Erythroblast (primary cell): ENCODE data around the gene CYSTM1.
A peak's percentile ranks its signal among the peaks of the same experiment; 100 is the strongest.
"Not testable (repeated sequence)": the region's sequence is repeated elsewhere in the genome, so short reads cannot be mapped to it uniquely, and the experiment has no call there.

Source experiments
- DNase-seq, 2 experiments: peaks; one replicate each; lab custom pipeline; 2025; lab: John Stamatoyannopoulos, UW
- GATA1 ChIP-seq: IDR thresholded peaks from 2 replicates; pipeline ENCODE4 v1.6.1; 2011; ENCODE audit warnings: low read depth, mild to moderate bottlenecking, control low read depth, low read length, moderate library complexity
- POLR2A ChIP-seq: IDR thresholded peaks from 2 replicates; pipeline ENCODE4 v1.6.1; 2011; ENCODE audit warnings: mild to moderate bottlenecking, low read length

CYSTM1 gene

GRCh38 chr5:140142246-140142645 lies 32.7 kb upstream of the CYSTM1 start:
- TF ChIP-seq POLR2A (no peak), GATA1 (no peak)
- no peak for DNase-seq

- no peak for DNase-seq
- no peak for TF ChIP-seq POLR2A
- TF ChIP-seq GATA1 = no peak
These were observed 32.1 kb upstream of the CYSTM1 start for GRCh38 chr5:140142856-140143255.

- DNase-seq = no peak
- no peak for TF ChIP-seq POLR2A
- TF ChIP-seq GATA1 = no peak
These were observed 31.3 kb upstream of the CYSTM1 start for GRCh38 chr5:140143521-140144258.

- no peak for DNase-seq
- TF ChIP-seq POLR2A = no peak
- no peak for TF ChIP-seq GATA1
These were observed 29.7 kb upstream of the CYSTM1 start for GRCh38 chr5:140145256-140145655.

GRCh38 chr5:140145818-140146522 lies 29.0 kb upstream of the CYSTM1 start:
- TF ChIP-seq POLR2A (no peak), GATA1 (no peak)
- peak; percentile 70 to 77 for DNase-seq

GRCh38 chr5:140146523-140146842 lies 28.5 kb upstream of the CYSTM1 start:
- TF ChIP-seq GATA1 (no peak), POLR2A (no peak)
- DNase-seq = no peak

- TF ChIP-seq GATA1 = no peak
- no peak for TF ChIP-seq POLR2A
- no peak for DNase-seq
These were observed 27.5 kb upstream of the CYSTM1 start for GRCh38 chr5:140147460-140147859.

GRCh38 chr5:140148508-140148907 lies 26.5 kb upstream of the CYSTM1 start:
- TF ChIP-seq GATA1 = no peak
- TF ChIP-seq POLR2A = no peak
- DNase-seq = no peak

- TF ChIP-seq POLR2A (no peak), GATA1 (no peak)
- DNase-seq = no peak
These were observed 24.8 kb upstream of the CYSTM1 start for GRCh38 chr5:140150201-140150600.

- no peak for DNase-seq
- no peak for TF ChIP-seq POLR2A
- no peak for TF ChIP-seq GATA1
These were observed 23.6 kb upstream of the CYSTM1 start for GRCh38 chr5:140151144-140152021.

GRCh38 chr5:140152022-140152999 lies 22.7 kb upstream of the CYSTM1 start:
- TF ChIP-seq GATA1 (no peak), POLR2A (no peak)
- DNase-seq = no peak

GRCh38 chr5:140153255-140153654 lies 21.7 kb upstream of the CYSTM1 start:
- peak in 1 of 2 experiments; percentile 10 for DNase-seq
- TF ChIP-seq POLR2A = no peak
- TF ChIP-seq GATA1 = no peak

- TF ChIP-seq POLR2A (no peak), GATA1 (no peak)
- DNase-seq = no peak
These were observed 21.1 kb upstream of the CYSTM1 start for GRCh38 chr5:140153905-140154304.

- not testable (repeated sequence) for DNase-seq
These were observed 20.1 kb upstream of the CYSTM1 start for GRCh38 chr5:140154710-140155381.
